GM21515 (cell line): ENCODE results near the gene STARD10.

ENCODE experiments used
- ATAC-seq: cut with Tn5 transposase; IDR thresholded peaks from one replicate; pipeline ENCODE4 v1.9.1; 2021; ENCODE audit not compliant: unreplicated experiment

The STARD10 gene

GRCh38 chr11:72732329-72732728 is 61.5 kb downstream of the STARD10 start:
- no peak for ATAC-seq

DNA sequence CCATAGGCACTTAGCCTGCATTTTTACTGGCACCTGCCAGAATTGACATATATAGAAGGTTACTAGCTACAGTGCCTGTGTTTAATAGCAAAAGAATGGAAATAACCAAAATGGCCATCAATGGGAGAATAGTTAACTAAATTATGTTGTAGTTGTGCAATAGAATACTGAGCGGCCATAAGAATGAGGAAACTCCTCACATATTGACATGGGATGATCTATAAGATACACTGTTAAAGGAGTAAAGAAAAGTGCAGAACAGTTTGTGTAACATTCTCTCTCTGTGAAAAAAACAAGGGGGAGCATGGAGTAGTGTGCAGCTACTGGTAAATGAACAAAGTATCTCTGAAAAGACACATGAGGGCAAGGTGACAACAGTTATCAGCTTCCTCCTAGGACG is 63.1 kb downstream of the STARD10 start:
- ATAC-seq = no peak

DNA sequence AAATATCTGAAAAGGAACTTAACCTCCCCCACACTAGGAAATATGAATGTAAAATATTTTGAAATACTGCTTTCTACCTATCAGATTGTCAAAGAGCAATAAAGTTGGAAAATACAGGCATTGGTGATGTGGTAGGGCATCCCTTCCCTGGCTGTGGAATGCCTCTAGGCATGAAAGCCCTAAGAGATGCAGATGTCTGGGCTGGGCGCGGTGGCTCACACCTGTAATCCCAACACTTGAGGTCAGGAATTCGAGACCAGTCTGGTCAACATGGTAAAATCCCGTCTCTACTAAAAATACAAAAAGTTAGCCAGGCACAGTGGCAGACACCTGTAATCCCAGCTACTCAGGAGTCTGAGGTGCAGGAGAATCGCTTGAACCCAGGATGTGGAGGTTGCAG is 63.6 kb downstream of the STARD10 start:
- no peak for ATAC-seq

- no peak for ATAC-seq
Measured at GRCh38 chr11:72727521-72727920, 66.3 kb downstream of the STARD10 start.

GRCh38 chr11:72726266-72727220 is 67.3 kb downstream of the STARD10 start:
- ATAC-seq = no peak

DNA sequence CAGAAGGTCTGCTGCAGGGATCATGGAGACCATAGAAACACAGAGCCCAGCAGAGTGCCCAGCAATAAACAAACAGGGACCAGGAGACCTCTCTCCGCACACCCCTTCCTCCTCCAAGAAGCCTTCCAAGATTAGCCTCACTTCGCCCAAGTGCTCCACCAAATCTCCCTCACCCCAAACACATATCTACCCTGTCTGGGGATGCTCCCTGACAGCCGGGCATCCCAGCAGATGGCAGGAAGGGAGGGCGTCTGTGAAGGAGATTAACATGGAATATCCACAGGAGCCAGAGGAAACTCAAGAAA is 68.2 kb downstream of the STARD10 start:
- no peak for ATAC-seq

DNA sequence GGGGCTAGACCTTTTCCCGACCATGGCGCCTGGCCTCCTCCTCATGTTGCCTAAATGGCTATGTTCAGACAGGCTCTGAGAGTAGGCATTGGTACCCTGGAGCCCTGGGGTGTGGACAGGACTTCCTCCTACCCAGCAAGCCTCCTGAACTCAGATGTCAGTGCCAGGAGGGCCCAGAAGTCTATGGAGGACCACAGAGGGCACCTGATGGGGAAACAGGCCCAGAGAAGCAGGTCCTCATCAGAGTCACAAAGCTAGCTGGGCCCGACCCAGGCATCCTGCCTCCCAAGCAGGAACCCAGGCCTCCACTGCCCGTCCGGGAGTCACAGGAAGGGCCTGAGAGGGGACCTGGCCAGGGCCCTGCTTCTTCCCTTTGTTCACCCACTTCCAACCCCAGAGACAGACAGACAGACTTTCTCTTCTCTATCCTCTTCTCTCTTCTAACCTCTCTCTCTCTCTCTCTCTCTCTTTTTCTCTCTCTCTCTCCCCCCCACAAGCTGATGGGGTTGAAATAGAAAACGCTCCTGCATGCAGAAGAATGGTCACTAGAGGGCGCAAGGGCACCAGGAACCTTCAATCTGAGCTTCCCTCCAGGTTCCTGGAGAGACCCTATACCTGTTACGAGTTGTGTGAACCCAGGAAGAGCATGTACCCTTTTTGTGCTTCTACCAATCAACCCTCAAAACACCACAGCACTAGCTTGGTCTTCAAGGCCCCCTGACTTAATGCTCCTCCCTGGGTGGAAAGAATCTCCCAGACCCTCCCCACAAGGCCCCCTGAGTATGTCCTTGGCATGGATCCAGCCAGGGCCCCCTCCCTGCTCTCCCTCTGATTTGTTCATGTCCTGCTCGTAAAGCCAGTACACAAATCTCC is 68.8 kb downstream of the STARD10 start:
- no peak for ATAC-seq

- no peak for ATAC-seq
Measured at GRCh38 chr11:72724021-72724551, 69.8 kb downstream of the STARD10 start.

DNA sequence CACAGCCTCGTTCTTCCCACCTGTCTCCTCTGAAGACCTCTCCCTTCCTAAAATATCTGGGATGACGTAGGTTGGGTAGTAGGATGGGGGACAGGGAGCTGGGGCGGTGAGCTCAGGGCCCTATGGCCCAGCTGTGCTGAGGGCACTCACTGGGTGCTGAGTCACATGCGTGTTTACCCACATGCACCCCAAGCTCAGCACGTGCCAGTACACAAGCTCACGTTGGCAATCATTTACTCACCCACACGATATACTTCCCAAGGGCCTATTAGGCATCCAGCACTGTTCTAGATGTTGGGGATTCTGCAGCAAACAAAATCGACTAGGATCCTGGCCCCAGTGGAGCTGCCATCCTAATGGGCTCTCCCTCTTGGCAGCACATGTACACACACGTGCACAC is 70.3 kb downstream of the STARD10 start:
- no peak for ATAC-seq

GRCh38 chr11:72722050-72722748 is 71.6 kb downstream of the STARD10 start:
- ATAC-seq = peak; percentile 63

GRCh38 chr11:72721689-72722049 is 72.2 kb downstream of the STARD10 start:
- ATAC-seq = no peak

DNA sequence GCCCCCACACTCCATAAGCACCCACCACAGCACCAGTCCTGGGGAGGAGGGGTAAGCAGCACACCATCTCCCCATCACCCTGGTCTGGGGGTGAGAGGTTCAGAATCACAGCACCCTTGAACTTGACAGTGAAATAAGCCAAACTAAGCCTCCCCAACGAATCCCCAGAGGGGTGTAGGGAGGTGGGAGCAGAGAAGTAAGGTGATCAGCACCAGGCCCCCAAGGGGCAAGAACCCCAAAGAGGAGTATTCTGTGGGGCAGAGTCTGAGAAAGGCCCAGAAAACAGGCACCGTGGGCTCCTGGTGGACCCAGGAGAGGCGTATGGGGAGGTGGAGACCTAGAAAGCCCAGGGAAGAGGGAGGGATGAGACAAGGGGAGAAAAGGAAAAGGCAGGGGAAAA is 72.6 kb downstream of the STARD10 start:
- no peak for ATAC-seq

- ATAC-seq = no peak
Measured at GRCh38 chr11:72720784-72721183, 73.1 kb downstream of the STARD10 start.

DNA sequence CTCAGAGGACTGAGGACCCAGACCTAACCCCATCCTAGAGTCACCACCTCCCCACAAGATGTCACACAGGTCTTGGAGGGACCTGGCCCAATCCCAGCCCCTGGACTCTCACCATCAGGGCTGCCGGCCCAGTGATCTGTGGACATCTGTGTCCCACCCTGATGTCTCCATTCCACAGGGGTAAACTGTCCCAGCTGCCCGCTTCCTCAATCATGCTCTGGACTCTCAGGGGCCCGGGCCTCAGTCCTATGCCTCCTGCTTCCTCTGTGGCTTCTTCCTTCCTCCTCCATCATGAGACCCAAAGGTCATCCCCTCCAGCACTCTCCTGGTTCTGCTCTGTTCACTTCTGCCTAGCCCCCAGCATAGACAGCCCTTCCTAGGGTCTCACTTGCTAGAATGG is 73.8 kb downstream of the STARD10 start:
- ATAC-seq = no peak

DNA sequence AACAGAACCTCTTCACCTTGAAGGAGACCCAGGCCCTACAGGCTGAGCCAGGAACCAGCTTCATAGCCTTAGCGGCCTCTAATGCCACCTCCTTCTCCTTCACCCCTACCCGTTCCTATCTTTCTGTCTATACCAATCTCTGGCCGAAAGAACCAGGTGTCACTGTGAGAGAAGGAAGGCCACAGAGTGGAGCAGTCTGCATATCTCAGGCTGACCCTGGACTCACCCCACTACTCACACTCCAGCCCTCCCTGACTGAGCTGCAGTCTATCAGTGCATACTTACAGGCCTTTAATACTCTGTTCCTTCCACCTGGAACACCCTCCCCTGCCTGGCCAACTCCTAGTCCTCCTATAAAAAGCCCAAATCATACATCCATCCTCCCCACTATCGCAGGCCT is 74.3 kb downstream of the STARD10 start:
- ATAC-seq = no peak

DNA sequence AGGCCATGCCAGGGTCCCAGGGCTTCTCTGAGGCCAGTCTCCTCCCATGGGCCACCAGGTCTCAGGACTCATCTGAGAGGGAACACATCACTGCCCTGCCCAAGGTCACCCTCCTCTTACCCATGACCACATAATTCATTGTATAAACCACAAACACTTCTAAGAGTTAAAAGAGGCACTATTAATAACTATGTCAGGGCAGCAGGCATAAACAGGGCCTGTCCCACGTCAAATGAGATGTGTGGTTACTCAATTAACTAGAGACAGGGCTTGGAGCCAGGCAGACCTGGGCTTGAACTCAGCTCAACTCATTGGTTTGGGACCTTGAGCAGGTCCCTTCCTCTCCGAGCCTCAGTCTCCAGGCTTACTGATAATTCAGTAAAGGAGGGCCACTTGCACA is 74.7 kb downstream of the STARD10 start:
- no peak for ATAC-seq

DNA sequence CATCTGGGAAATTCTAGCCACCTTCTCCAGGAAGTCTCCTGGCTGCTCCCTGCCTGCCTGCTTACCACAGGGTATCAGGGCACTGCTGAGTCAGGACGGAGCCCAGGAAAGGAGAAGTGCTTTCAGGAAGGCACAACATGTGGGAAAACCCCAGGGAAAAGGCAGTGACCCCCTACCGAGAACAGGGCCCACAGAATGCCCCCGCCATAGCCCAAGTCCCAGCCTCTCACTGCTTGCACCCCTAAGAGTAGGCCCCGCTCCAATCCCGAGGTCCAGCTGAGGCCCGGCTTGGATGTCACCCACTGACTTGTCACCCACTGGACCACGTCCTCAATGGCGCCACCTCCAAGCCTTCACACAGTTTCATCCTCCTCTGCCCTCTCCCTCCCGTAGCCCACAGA is 75.7 kb downstream of the STARD10 start:
- no peak for ATAC-seq

GRCh38 chr11:72716788-72717435 is 76.9 kb downstream of the STARD10 start:
- ATAC-seq = no peak

DNA sequence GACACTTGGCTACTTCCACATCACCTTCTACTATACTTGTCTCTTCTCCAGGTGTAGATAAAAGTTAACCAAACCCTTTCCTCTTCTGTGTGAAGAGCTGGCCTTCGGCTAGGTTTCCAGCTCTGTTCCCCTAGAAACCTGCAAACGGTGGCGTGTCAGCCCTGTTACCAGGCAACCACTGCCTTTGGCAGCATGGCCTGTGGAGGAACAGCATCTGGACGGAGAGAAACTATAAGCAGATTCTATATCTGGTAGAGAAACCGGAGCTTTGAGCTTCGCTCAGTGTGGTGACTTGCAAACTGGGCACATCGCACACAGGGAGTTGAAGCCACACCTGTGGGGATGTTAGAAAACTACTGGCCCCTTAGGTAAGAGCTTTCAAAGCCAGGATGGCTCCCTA is 77.6 kb downstream of the STARD10 start:
- ATAC-seq = no peak

GRCh38 chr11:72712841-72713240 is 81.0 kb downstream of the STARD10 start:
- no peak for ATAC-seq
